NCI-H2196 (cell line): ENCODE data around the gene DDX27.
"Not testable (repeated sequence)": the region's sequence is repeated elsewhere in the genome, so short reads cannot be mapped to it uniquely, and the experiment has no call there.

Source experiments
- DNase-seq: peaks from one replicate; lab custom pipeline; 2025; ENCODE audit not compliant: unreplicated experiment; lab: John Stamatoyannopoulos, UW

The DDX27 gene

GRCh38 chr20:49203746-49204145 is 15.5 kb upstream of the DDX27 start:
- DNase-seq = no peak

- no peak for DNase-seq
Observed at GRCh38 chr20:49207076-49207475, 12.1 kb upstream of the DDX27 start.

- no peak for DNase-seq
Observed at GRCh38 chr20:49210101-49210756, 9.0 kb upstream of the DDX27 start.

- DNase-seq = no peak
Observed at GRCh38 chr20:49210757-49211110, 8.5 kb upstream of the DDX27 start.

GRCh38 chr20:49214571-49214970 is 4.6 kb upstream of the DDX27 start:
- DNase-seq = no peak

- no peak for DNase-seq
Observed at GRCh38 chr20:49215232-49215631, 4.0 kb upstream of the DDX27 start.

GRCh38 chr20:49216991-49217578 is 2.1 kb upstream of the DDX27 start:
- peak; percentile 92 for DNase-seq

- DNase-seq = not testable (repeated sequence)
Observed at GRCh38 chr20:49218739-49219090, 501 bp upstream of the DDX27 start.

GRCh38 chr20:49219924-49220831 is 962 bp downstream of the DDX27 start:
- no peak for DNase-seq

- no peak for DNase-seq
Observed at GRCh38 chr20:49225896-49226295, 6.7 kb downstream of the DDX27 start.

- DNase-seq = peak; percentile 31
Observed at GRCh38 chr20:49228676-49229075, 9.5 kb downstream of the DDX27 start.

GRCh38 chr20:49229381-49229780 is 10.2 kb downstream of the DDX27 start:
- no peak for DNase-seq

GRCh38 chr20:49230021-49230420 is 10.8 kb downstream of the DDX27 start:
- peak; percentile 87 for DNase-seq

GRCh38 chr20:49230561-49231133 is 11.4 kb downstream of the DDX27 start:
- no peak for DNase-seq

GRCh38 chr20:49231471-49231870 is 12.3 kb downstream of the DDX27 start:
- DNase-seq = no peak

- no peak for DNase-seq
Observed at GRCh38 chr20:49233226-49233625, 14.0 kb downstream of the DDX27 start.

GRCh38 chr20:49234831-49235230 is 15.6 kb downstream of the DDX27 start:
- DNase-seq = no peak

- DNase-seq = no peak
Observed at GRCh38 chr20:49236301-49236700, 17.1 kb downstream of the DDX27 start.

- DNase-seq = no peak
Observed at GRCh38 chr20:49237531-49237930, 18.3 kb downstream of the DDX27 start.

GRCh38 chr20:49245921-49246740 is 26.9 kb downstream of the DDX27 start:
- peak; percentile 55 for DNase-seq

GRCh38 chr20:49247169-49247723 is 28.0 kb downstream of the DDX27 start:
- no peak for DNase-seq
